Measurements from ENCODE around the gene PSME1. TPM values are rescaled to one million over a fixed set of nuclear protein-coding genes. Genes with fewer than 3 reads are reported as not detected.

Gene PSME1
- total and polyA plus RNA-seq, 2 of the 13 experiments (the other 11 are each of a cell fraction or from before 2014, with no cell fraction given), result 159 to 608 TPM

- peak; percentile 46; the same call in 1 of the 2 replicates for TF ChIP-seq MAF1 (CRISPR knock-in tag; IDR thresholded peaks at IDR 0.05; ENCODE audit: borderline replicate concordance)
- peak; percentile 9 for TF ChIP-seq ZBED4 (CRISPR knock-in tag; IDR thresholded peaks at IDR 0.05; ENCODE audit: borderline replicate concordance)
- peak; percentile 71; the same call in 1 of the 2 replicates for TF ChIP-seq RBAK (CRISPR knock-in tag; IDR thresholded peaks at IDR 0.05)
- TF ChIP-seq ZNF567 (CRISPR knock-in tag; IDR thresholded peaks at IDR 0.05; ENCODE audit: borderline replicate concordance), result peak; percentile 81
- 0 out of 2 replicates have a peak, but pooled peaks have one; percentile 68 for TF ChIP-seq ZNF550 (CRISPR knock-in tag; IDR thresholded peaks at IDR 0.05; ENCODE audit: borderline replicate concordance)
- TF ChIP-seq ZNF83 (CRISPR knock-in tag; IDR thresholded peaks at IDR 0.05; ENCODE audit: borderline replicate concordance), result 0 out of 2 replicates have a peak, but pooled peaks have one; percentile 91
- no peak for TF ChIP-seq ELF4 (CRISPR knock-in tag; IDR thresholded peaks at IDR 0.05; ENCODE audit: borderline replicate concordance)
- TF ChIP-seq KLF6 (CRISPR knock-in tag; IDR thresholded peaks at IDR 0.05), result no peak
- no peak for TF ChIP-seq ZNF720 (CRISPR knock-in tag; IDR thresholded peaks at IDR 0.05)
- peak; percentile 47; the same call in 1 of the 2 replicates for TF ChIP-seq NFAT5 (CRISPR knock-in tag; IDR thresholded peaks at IDR 0.05)
- TF ChIP-seq RORA (CRISPR knock-in tag; IDR thresholded peaks at IDR 0.05), result no peak
- TF ChIP-seq ZNF20 (CRISPR knock-in tag; IDR thresholded peaks at IDR 0.05), result no peak
- TF ChIP-seq ZUFSP (CRISPR knock-in tag; IDR thresholded peaks at IDR 0.05; ENCODE audit: borderline replicate concordance), result no peak
- no peak; the same call in 1 of the 2 replicates for TF ChIP-seq TRAFD1 (CRISPR knock-in tag; IDR thresholded peaks at IDR 0.05; ENCODE audit: borderline replicate concordance)
Measured at GRCh38 chr14:24115422-24116127, 20.4 kb upstream of the PSME1 start (continued).

All from HepG2 (cell line).